GM12878 (cell line): Measurements from ENCODE around the gene C3. TPM values are rescaled to one million over a fixed set of nuclear protein-coding genes. Genes with fewer than 3 reads are reported as not detected.

Experiments used
- GATAD2B ChIP-seq: fragments of 450-650 bp; conservative IDR thresholded peaks from 2 replicates; pipeline ENCODE4 v1.6.1; 2017; ENCODE audit warnings: low read depth, mild to moderate bottlenecking, moderate library complexity
- polyA plus RNA-seq, 11 experiments: library from polyadenylated mRNA; depleted of rRNA in 4 of 11; unstranded in 6 of 11; stranded (reverse) in 5 of 11; fragments of >200 nt; fragmentation: Nextera tagmentation in 4 of 11; fragmentation: Illumina TruSeq in 1 of 11; extraction: Ambion mirVana in 4 of 11; extraction: Trizol in 1 of 11; gene quantifications; 1 replicate in 1 of 11; 2 replicates in 10 of 11; pipeline versions ENCODE4 v1.2.1 to v1.2.3, GENCODE V29; 2011 to 2016; ENCODE audit warnings: inconsistent platforms in 2 of 11, missing spikeins in 2 of 11, low read depth in 1 of 11
- total RNA-seq, 4 experiments: library from RNA; depleted of rRNA in 3 of 4; stranded (reverse); fragments of >200 nt in 3 of 4; fragmentation: Illumina TruSeq in 1 of 4; extraction: Trizol in 1 of 4; gene quantifications; 2 replicates each; pipeline versions ENCODE4 v1.2.1 to v1.2.3, GENCODE V29; 2013 to 2021
- TF ChIP-seq, protein P1 (sequence below): fragments of 450-650 bp; IDR thresholded peaks from 2 replicates; pipeline ENCODE4 v1.6.1; 2017; ENCODE audit warnings: mild to moderate bottlenecking, moderate library complexity
- TF ChIP-seq, protein P2 (sequence below): fragments of 450-650 bp; IDR thresholded peaks from 2 replicates; pipeline ENCODE4 v1.6.1; 2017; ENCODE audit warnings: mild to moderate bottlenecking, moderate library complexity

C3 gene
- total and polyA plus RNA-seq, 10 of the 15 experiments (the other 5 are each of a cell fraction or from before 2014, with no cell fraction given), result 0.20 to 6.7 (median 0.72) TPM

DNA sequence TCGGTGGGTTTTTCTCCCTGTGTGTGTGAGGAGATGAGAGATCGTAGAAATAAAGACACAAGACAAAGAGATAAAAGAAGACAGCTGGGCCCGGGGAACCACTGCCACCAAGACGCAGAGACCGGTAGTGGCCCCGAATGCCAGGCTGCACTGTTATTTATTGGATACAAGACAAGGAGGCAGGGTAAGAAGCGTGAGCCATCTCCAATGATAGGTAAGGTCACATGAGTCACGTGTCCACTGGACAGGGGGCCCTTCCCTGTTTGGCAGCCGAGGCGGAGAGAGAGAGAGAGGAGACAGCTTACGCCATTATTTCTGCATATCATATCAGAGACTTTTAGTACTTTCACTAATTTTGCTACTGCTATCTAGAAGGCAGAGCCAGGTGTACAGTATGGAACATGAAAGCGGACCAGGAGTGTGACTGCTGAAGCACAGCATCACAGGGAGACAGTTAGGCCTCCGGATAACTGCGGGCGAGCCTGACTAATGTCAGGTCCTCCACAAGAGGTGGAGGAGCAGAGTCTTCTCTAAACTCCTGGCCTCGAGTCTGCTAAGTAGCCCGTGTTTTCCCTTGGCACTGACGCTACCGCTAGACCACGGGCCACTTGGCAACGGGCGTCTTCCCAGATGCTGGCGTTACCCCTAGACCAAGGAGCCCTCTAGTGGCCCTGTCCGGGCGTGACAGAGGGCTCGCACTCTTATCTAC lies 87.5 kb downstream of the C3 start (continued):
- TF ChIP-seq, protein P1, sequence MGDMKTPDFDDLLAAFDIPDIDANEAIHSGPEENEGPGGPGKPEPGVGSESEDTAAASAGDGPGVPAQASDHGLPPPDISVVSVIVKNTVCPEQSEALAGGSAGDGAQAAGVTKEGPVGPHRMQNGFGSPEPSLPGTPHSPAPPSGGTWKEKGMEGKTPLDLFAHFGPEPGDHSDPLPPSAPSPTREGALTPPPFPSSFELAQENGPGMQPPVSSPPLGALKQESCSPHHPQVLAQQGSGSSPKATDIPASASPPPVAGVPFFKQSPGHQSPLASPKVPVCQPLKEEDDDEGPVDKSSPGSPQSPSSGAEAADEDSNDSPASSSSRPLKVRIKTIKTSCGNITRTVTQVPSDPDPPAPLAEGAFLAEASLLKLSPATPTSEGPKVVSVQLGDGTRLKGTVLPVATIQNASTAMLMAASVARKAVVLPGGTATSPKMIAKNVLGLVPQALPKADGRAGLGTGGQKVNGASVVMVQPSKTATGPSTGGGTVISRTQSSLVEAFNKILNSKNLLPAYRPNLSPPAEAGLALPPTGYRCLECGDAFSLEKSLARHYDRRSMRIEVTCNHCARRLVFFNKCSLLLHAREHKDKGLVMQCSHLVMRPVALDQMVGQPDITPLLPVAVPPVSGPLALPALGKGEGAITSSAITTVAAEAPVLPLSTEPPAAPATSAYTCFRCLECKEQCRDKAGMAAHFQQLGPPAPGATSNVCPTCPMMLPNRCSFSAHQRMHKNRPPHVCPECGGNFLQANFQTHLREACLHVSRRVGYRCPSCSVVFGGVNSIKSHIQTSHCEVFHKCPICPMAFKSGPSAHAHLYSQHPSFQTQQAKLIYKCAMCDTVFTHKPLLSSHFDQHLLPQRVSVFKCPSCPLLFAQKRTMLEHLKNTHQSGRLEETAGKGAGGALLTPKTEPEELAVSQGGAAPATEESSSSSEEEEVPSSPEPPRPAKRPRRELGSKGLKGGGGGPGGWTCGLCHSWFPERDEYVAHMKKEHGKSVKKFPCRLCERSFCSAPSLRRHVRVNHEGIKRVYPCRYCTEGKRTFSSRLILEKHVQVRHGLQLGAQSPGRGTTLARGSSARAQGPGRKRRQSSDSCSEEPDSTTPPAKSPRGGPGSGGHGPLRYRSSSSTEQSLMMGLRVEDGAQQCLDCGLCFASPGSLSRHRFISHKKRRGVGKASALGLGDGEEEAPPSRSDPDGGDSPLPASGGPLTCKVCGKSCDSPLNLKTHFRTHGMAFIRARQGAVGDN, result 0 out of 2 replicates have a peak, but pooled peaks have one; percentile 13
- TF ChIP-seq, protein P2, sequence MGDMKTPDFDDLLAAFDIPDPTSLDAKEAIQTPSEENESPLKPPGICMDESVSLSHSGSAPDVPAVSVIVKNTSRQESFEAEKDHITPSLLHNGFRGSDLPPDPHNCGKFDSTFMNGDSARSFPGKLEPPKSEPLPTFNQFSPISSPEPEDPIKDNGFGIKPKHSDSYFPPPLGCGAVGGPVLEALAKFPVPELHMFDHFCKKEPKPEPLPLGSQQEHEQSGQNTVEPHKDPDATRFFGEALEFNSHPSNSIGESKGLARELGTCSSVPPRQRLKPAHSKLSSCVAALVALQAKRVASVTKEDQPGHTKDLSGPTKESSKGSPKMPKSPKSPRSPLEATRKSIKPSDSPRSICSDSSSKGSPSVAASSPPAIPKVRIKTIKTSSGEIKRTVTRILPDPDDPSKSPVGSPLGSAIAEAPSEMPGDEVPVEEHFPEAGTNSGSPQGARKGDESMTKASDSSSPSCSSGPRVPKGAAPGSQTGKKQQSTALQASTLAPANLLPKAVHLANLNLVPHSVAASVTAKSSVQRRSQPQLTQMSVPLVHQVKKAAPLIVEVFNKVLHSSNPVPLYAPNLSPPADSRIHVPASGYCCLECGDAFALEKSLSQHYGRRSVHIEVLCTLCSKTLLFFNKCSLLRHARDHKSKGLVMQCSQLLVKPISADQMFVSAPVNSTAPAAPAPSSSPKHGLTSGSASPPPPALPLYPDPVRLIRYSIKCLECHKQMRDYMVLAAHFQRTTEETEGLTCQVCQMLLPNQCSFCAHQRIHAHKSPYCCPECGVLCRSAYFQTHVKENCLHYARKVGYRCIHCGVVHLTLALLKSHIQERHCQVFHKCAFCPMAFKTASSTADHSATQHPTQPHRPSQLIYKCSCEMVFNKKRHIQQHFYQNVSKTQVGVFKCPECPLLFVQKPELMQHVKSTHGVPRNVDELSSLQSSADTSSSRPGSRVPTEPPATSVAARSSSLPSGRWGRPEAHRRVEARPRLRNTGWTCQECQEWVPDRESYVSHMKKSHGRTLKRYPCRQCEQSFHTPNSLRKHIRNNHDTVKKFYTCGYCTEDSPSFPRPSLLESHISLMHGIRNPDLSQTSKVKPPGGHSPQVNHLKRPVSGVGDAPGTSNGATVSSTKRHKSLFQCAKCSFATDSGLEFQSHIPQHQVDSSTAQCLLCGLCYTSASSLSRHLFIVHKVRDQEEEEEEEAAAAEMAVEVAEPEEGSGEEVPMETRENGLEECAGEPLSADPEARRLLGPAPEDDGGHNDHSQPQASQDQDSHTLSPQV, result peak; percentile 36; the same call in 1 of the 2 replicates
- peak; percentile 53; the same call in 1 of the 2 replicates for TF ChIP-seq GATAD2B
